ENCODE data around the gene TSR3. TPM values are rescaled to one million over a fixed set of nuclear protein-coding genes. Genes with fewer than 3 reads are reported as not detected.

The TSR3 gene
- total and polyA plus RNA-seq, 2 donors (not counting 1 experiment from before 2014, with no cell fraction given): 35.7 to 43.7 TPM

- ChIA-PET POLR2A (interaction anchor here (0.6 to 1.6 kb wide), 2 partner anchors 14 to 26 kb away, joined by 3 to 4 read pairs; no protein-coding TSS in a partner anchor), CTCF (interaction anchor here (1.1 to 2.1 kb wide), 2 partner anchors 14 to 18 kb away, joined by 3 to 6 read pairs; no protein-coding TSS in a partner anchor)
- ATAC-seq (ENCODE audit: low read depth) (no peak), DNase-seq (no peak)
- no peak overlapping the region for H3K4me3 ChIP-seq (ENCODE audit: control extremely low read depth in 1 of 5, extremely low read depth in 1 of 5, insufficient read depth in 1 of 5, low read depth in 2 of 5, low read length in 4 of 5)
- peaks cover 5% of the 10 kb centered on the region for H3K79me2 ChIP-seq (ENCODE audit: control insufficient read depth, insufficient read depth, low read length)
- H3K4me2 ChIP-seq (replicated peaks; ENCODE audit: low read depth, low read length, poor library complexity, severe bottlenecking): no peak overlapping the region
- H3K27me3 ChIP-seq (replicated peaks in 1 of 4; ENCODE audit: control extremely low read depth in 1 of 4, control insufficient read depth in 3 of 4, insufficient read depth in 4 of 4, low read length in 3 of 4): no peaks in the 10 kb centered on the region
- H3K9me3 ChIP-seq (ENCODE audit: control extremely low read depth in 1 of 3, control insufficient read depth in 2 of 3, insufficient read depth in 1 of 3, low read length in 2 of 3): no peaks in the 10 kb centered on the region
- no peak overlapping the region for H3K27ac ChIP-seq (ENCODE audit: low read length in 2 of 2)
- H3K4me1 ChIP-seq (ENCODE audit: control insufficient read depth in 2 of 2, insufficient read depth in 2 of 2, low read length in 2 of 2): peaks cover 21 to 35% of the 10 kb centered on the region in 2 donors
- peaks cover 0 to 27% of the 10 kb centered on the region in 2 experiments for H3K36me3 ChIP-seq (replicated peaks in 1 of 2; ENCODE audit: control extremely low read depth in 1 of 2, control insufficient read depth in 1 of 2, extremely low read depth in 1 of 2, insufficient read depth in 2 of 2, low read length in 1 of 2)
- no peaks in the 10 kb centered on the region for H3K9me3 Mint-ChIP-seq (ENCODE audit: insufficient read depth)
- no peak overlapping the region for H3K27ac Mint-ChIP-seq
- WGBS (ENCODE audit: insufficient coverage): 83% methylated on average over 29 of the region's 31 CpGs
- no peak for TF ChIP-seq CTCF (IDR thresholded peaks at IDR 0.05)
- TF ChIP-seq EZH2 (IDR thresholded peaks at IDR 0.05; ENCODE audit: borderline replicate concordance, insufficient read depth, low read depth, low read length, poor library complexity, severe bottlenecking): no peak
- no peak overlapping the region for H2AFZ ChIP-seq (ENCODE audit: insufficient read depth, low read depth, low read length, poor library complexity, severe bottlenecking)
- peaks cover 30% of the 10 kb centered on the region for H4K20me1 ChIP-seq (ENCODE audit: control insufficient read depth, insufficient read depth, low read length, poor library complexity, severe bottlenecking)
- no peak overlapping the region for H3K4me3 Mint-ChIP-seq
- H3K27me3 Mint-ChIP-seq: no peaks in the 10 kb centered on the region
- intact Hi-C loops (cut with micrococcal nuclease): loop anchor here (10.0 kb wide), 1 partner anchor 269 kb away; the partner anchor contains the start of genes CRAMP1 and IFT140
- H3K9ac ChIP-seq (ENCODE audit: low read length): no peak overlapping the region
- H3K4me1 Mint-ChIP-seq: peaks cover 29% of the 10 kb centered on the region
These were observed 5.8 kb downstream of the TSR3 start for GRCh38 chr16:1345651-1346421.

- no peaks in the 10 kb centered on the region for H3K79me2 ChIP-seq (ENCODE audit: control insufficient read depth, insufficient read depth, low read length)
- H4K20me1 ChIP-seq (ENCODE audit: control insufficient read depth, insufficient read depth, low read length, poor library complexity, severe bottlenecking): peaks cover 30% of the 10 kb centered on the region
- peaks cover 16 to 27% of the 10 kb centered on the region in 2 donors for H3K4me1 ChIP-seq (ENCODE audit: control insufficient read depth in 2 of 2, insufficient read depth in 2 of 2, low read length in 2 of 2)
- H3K27me3 Mint-ChIP-seq: no peaks in the 10 kb centered on the region
- ATAC-seq (ENCODE audit: low read depth) (no peak), DNase-seq (no peak)
- H2AFZ ChIP-seq (ENCODE audit: insufficient read depth, low read depth, low read length, poor library complexity, severe bottlenecking): no peak overlapping the region
- no peak overlapping the region for H3K9ac ChIP-seq (ENCODE audit: low read length)
- POLR2A ChIA-PET: interaction anchor here (0.6 kb wide), 1 partner anchor 360 kb away, joined by 5 read pairs; no protein-coding TSS in a partner anchor
- no peaks in the 10 kb centered on the region for H3K9me3 ChIP-seq (ENCODE audit: control extremely low read depth in 1 of 3, control insufficient read depth in 2 of 3, insufficient read depth in 1 of 3, low read length in 2 of 3)
- peaks cover 0 to 22% of the 10 kb centered on the region in 2 experiments for H3K36me3 ChIP-seq (replicated peaks in 1 of 2; ENCODE audit: control extremely low read depth in 1 of 2, control insufficient read depth in 1 of 2, extremely low read depth in 1 of 2, insufficient read depth in 2 of 2, low read length in 1 of 2)
- WGBS (ENCODE audit: insufficient coverage): 81% methylated on average over 9 of the region's 11 CpGs
- no peak overlapping the region for H3K27ac ChIP-seq (ENCODE audit: low read length in 2 of 2)
- no peaks in the 10 kb centered on the region for H3K27me3 ChIP-seq (replicated peaks in 1 of 4; ENCODE audit: control extremely low read depth in 1 of 4, control insufficient read depth in 3 of 4, insufficient read depth in 4 of 4, low read length in 3 of 4)
- CTCF ChIA-PET: interaction anchor here (1.1 kb wide), 1 partner anchor 13 kb away, joined by 3 read pairs; no protein-coding TSS in a partner anchor
- no peak overlapping the region for H3K4me3 ChIP-seq (ENCODE audit: control extremely low read depth in 1 of 5, extremely low read depth in 1 of 5, insufficient read depth in 1 of 5, low read depth in 2 of 5, low read length in 4 of 5)
- TF ChIP-seq CTCF (IDR thresholded peaks at IDR 0.05) (no peak), EZH2 (IDR thresholded peaks at IDR 0.05; ENCODE audit: borderline replicate concordance, insufficient read depth, low read depth, low read length, poor library complexity, severe bottlenecking) (no peak)
- intact Hi-C loops (cut with micrococcal nuclease): loop anchor here (10.0 kb wide), 1 partner anchor 270 kb away; the partner anchor contains the start of genes CRAMP1 and IFT140
- no peaks in the 10 kb centered on the region for H3K9me3 Mint-ChIP-seq (ENCODE audit: insufficient read depth)
- peaks cover 25% of the 10 kb centered on the region for H3K4me1 Mint-ChIP-seq
- H3K4me3 Mint-ChIP-seq: no peak overlapping the region
- no peak overlapping the region for H3K4me2 ChIP-seq (replicated peaks; ENCODE audit: low read depth, low read length, poor library complexity, severe bottlenecking)
- H3K27ac Mint-ChIP-seq: no peak overlapping the region
These were observed 6.6 kb downstream of the TSR3 start for GRCh38 chr16:1345087-1345486.

Data from B cell (primary cell).